Trophoblast cell (in vitro differentiated cells and primary cell): ENCODE data around the gene ADAMTSL4.

Experiments
- DNase-seq, 2 donors: peaks; one replicate each; pipeline ENCODE4 v3.0.0-alpha.2; 2016
- H2AFZ ChIP-seq: 2 replicates; pipeline ENCODE4 v1.6.1; 2013; ENCODE audit warnings: low read length, moderate library complexity, mild to moderate bottlenecking; ENCODE audit not compliant: insufficient read depth, poor library complexity
- H2AK5ac ChIP-seq: 2 replicates; pipeline ENCODE4 v1.6.1; 2013; ENCODE audit warnings: mild to moderate bottlenecking, low read length
- H2BK120ac ChIP-seq: 2 replicates; pipeline ENCODE4 v1.6.1; 2013; ENCODE audit warnings: low read length, mild to moderate bottlenecking, moderate library complexity; ENCODE audit not compliant: insufficient read depth, poor library complexity
- H2BK12ac ChIP-seq: 2 replicates; pipeline ENCODE4 v1.6.1; 2013; ENCODE audit warnings: mild to moderate bottlenecking, low read length, moderate library complexity
- H2BK5ac ChIP-seq: 2 replicates; pipeline ENCODE4 v1.6.1; 2013; ENCODE audit warnings: low read length, low read depth, moderate library complexity, mild to moderate bottlenecking; ENCODE audit not compliant: poor library complexity
- H3K14ac ChIP-seq: 2 replicates; pipeline ENCODE4 v1.6.1; 2013; ENCODE audit warnings: mild to moderate bottlenecking, low read length
- H3K18ac ChIP-seq: 2 replicates; pipeline ENCODE4 v1.6.1; 2013; ENCODE audit warnings: mild to moderate bottlenecking, low read length
- H3K23ac ChIP-seq: 2 replicates; pipeline ENCODE4 v1.6.1; 2013; ENCODE audit warnings: low read length
- H3K27ac ChIP-seq: 2 replicates; pipeline ENCODE4 v1.5.1; 2013; ENCODE audit warnings: low read depth, mild to moderate bottlenecking, inconsistent platforms, low read length, moderate library complexity
- H3K27me3 ChIP-seq: 2 replicates; pipeline ENCODE4 v1.6.1; 2013; ENCODE audit warnings: inconsistent platforms, mild to moderate bottlenecking, low read length, moderate library complexity; ENCODE audit not compliant: insufficient read depth
- H3K36me3 ChIP-seq, 2 experiments: 1 replicate in 1 of 2; 2 replicates in 1 of 2; pipeline ENCODE4 v1.6.1; 2013; ENCODE audit warnings: low read length in 2 of 2, mild to moderate bottlenecking in 2 of 2, moderate library complexity in 1 of 2; ENCODE audit not compliant: insufficient read depth in 2 of 2, control insufficient read depth in 1 of 2
- H3K4ac ChIP-seq: 2 replicates; pipeline ENCODE4 v1.6.1; 2013; ENCODE audit warnings: low read depth, mild to moderate bottlenecking, low read length, moderate library complexity
- H3K4me1 ChIP-seq, 2 experiments: 1 replicate in 1 of 2; 2 replicates in 1 of 2; pipeline ENCODE4 v1.6.1; 2013; ENCODE audit warnings: low read length in 2 of 2, mild to moderate bottlenecking in 2 of 2, moderate library complexity in 1 of 2; ENCODE audit not compliant: insufficient read depth in 2 of 2, control insufficient read depth in 1 of 2
- H3K4me2 ChIP-seq: 2 replicates; pipeline ENCODE4 v1.6.1; 2013; ENCODE audit warnings: inconsistent platforms, mild to moderate bottlenecking, low read length, moderate library complexity
- H3K4me3 ChIP-seq: 2 replicates; pipeline ENCODE4 v1.5.1; 2013; ENCODE audit warnings: mild to moderate bottlenecking, low read depth, low read length, inconsistent platforms
- H3K79me1 ChIP-seq: one replicate; pipeline ENCODE4 v1.6.1; 2013; ENCODE audit warnings: low read length
- H3K79me2 ChIP-seq: 2 replicates; pipeline ENCODE4 v1.6.1; 2013; ENCODE audit warnings: low read length, mild to moderate bottlenecking; ENCODE audit not compliant: control insufficient read depth, insufficient read depth, poor library complexity
- H3K9ac ChIP-seq: 2 replicates; pipeline ENCODE4 v1.6.1; 2013; ENCODE audit warnings: mild to moderate bottlenecking, low read length
- H3K9me3 ChIP-seq: 2 replicates; pipeline ENCODE4 v1.6.1; 2013; ENCODE audit warnings: low read depth, mild to moderate bottlenecking, control low read depth, inconsistent platforms, low read length; ENCODE audit not compliant: insufficient read depth
- H4K12ac ChIP-seq: 2 replicates; pipeline ENCODE4 v1.6.1; 2013; ENCODE audit warnings: low read depth, mild to moderate bottlenecking, low read length, moderate library complexity
- H4K8ac ChIP-seq: 2 replicates; pipeline ENCODE4 v1.6.1; 2013; ENCODE audit warnings: low read depth, mild to moderate bottlenecking, low read length, moderate library complexity
- H4K91ac ChIP-seq: one replicate; pipeline ENCODE4 v1.6.1; 2013; ENCODE audit warnings: low read depth, mild to moderate bottlenecking, low read length, moderate library complexity
- WGBS: extraction: QIAGEN DNeasy Blood & Tissue Kit; methylation state at CpG from one replicate; pipeline ENCODE4 v1.1.7; 2013; ENCODE audit warnings: missing lambda C conversion rate; ENCODE audit not compliant: insufficient read length, insufficient coverage; ENCODE audit errors: extremely low coverage; 5-methylcytosine and 5-hydroxymethylcytosine counted together

ADAMTSL4 gene

DNA sequence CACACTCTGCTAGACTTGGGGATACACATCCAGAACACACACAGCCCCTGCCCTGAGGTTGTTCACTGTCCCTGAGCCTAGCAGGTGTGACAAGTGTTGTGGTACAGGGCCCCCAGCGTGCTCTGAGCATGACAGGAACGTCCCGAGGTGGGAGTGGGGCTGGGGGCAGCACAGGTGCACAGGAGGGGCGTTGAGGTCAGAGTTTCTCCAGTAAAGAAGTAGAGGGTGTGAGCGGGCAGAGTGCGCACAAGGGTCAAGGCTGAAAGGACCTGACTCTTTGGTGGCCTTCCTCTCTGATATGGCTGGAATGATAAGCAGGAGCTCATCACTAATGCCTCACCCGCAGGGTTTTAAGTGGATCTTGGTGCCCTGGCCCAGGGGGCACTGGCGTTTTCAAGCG, 34.9 kb upstream of the ADAMTSL4 start:
- peaks cover 4 to 7% of the 10 kb centered on the region in 2 experiments for H3K36me3 ChIP-seq
- no peak overlapping the region for H2BK12ac ChIP-seq
- H3K27me3 ChIP-seq: no peaks in the 10 kb centered on the region
- H2BK5ac ChIP-seq: no peak overlapping the region
- no peak for DNase-seq
- no peak overlapping the region for H4K8ac ChIP-seq
- peaks cover 6% of the 10 kb centered on the region for H3K79me2 ChIP-seq
- H3K4me3 ChIP-seq: no peak overlapping the region
- H3K4me1 ChIP-seq: peaks cover 3 to 6% of the 10 kb centered on the region in 2 experiments
- H3K27ac ChIP-seq: no peak overlapping the region
- no peak overlapping the region for H2AFZ ChIP-seq
- no peak overlapping the region for H3K14ac ChIP-seq
- H3K23ac ChIP-seq: no peak overlapping the region
- no peak overlapping the region for H3K9ac ChIP-seq
- no peak overlapping the region for H3K4me2 ChIP-seq
- no peak overlapping the region for H2BK120ac ChIP-seq
- H3K18ac ChIP-seq: no peak overlapping the region
- H4K91ac ChIP-seq: no peak overlapping the region
- no CpG with 5 or more reads among the region's 9 CpGs for WGBS
- H3K9me3 ChIP-seq: no peaks in the 10 kb centered on the region
- H4K12ac ChIP-seq: no peak overlapping the region
- H2AK5ac ChIP-seq: no peak overlapping the region
- H3K4ac ChIP-seq: no peak overlapping the region
- peaks cover 6% of the 10 kb centered on the region for H3K79me1 ChIP-seq

- Histone ChIP-seq H2AK5ac (no peak overlapping the region), H2BK5ac (peak overlapping the region; percentile 77), H3K4me1 (peaks cover 3 to 6% of the 10 kb centered on the region in 2 experiments), H3K27ac (peak overlapping the region; percentile 6), H3K4me2 (peak overlapping the region; percentile 74), H2BK120ac (peak overlapping the region; percentile 50), H3K4me3 (peak overlapping the region; percentile 68), H3K27me3 (no peaks in the 10 kb centered on the region), H3K79me1 (peaks cover 6% of the 10 kb centered on the region), H3K36me3 (peaks cover 4 to 7% of the 10 kb centered on the region in 2 experiments), H3K4ac (peak overlapping the region; percentile 60), H3K23ac (no peak overlapping the region), H3K9me3 (no peaks in the 10 kb centered on the region), H2AFZ (peak overlapping the region; percentile 38), H3K79me2 (peaks cover 6% of the 10 kb centered on the region), H3K18ac (peak overlapping the region; percentile 63), H4K12ac (peak overlapping the region; percentile 83), H4K8ac (peak overlapping the region; percentile 40), H4K91ac (peak overlapping the region; percentile 67), H3K14ac (peak overlapping the region; percentile 30), H2BK12ac (peak overlapping the region; percentile 34), H3K9ac (peak overlapping the region; percentile 0)
- WGBS: no CpG with 5 or more reads among the region's 21 CpGs
- no peak for DNase-seq
These were observed 34.3 kb upstream of the ADAMTSL4 start for GRCh38 chr1:150514913-150515327.

- no peaks in the 10 kb centered on the region for H3K9me3 ChIP-seq
- H3K14ac ChIP-seq: peak within 1 kb of the TSS; percentile 90
- H3K4me2 ChIP-seq: peak within 1 kb of the TSS; percentile 84
- H3K4me3 ChIP-seq: peak within 1 kb of the TSS; percentile 78
- H3K4ac ChIP-seq: peak within 1 kb of the TSS; percentile 60
- H3K4me1 ChIP-seq: peaks cover 3 to 6% of the 10 kb centered on the region in 2 experiments
- no peak within 1 kb of the TSS for H3K23ac ChIP-seq
- peak within 1 kb of the TSS; percentile 50 for H2BK120ac ChIP-seq
- peak within 1 kb of the TSS; percentile 92 for H4K8ac ChIP-seq
- H2BK5ac ChIP-seq: peak within 1 kb of the TSS; percentile 77
- peak within 1 kb of the TSS; percentile 88 for H4K12ac ChIP-seq
- H3K27ac ChIP-seq: peak within 1 kb of the TSS; percentile 6
- peak within 1 kb of the TSS; percentile 94 for H2AFZ ChIP-seq
- H3K79me1 ChIP-seq: peaks cover 6% of the 10 kb centered on the region
- DNase-seq: peak; percentile 97 to 98
- no peak within 1 kb of the TSS for H2AK5ac ChIP-seq
- peak within 1 kb of the TSS; percentile 34 for H2BK12ac ChIP-seq
- H3K36me3 ChIP-seq: peaks cover 4 to 7% of the 10 kb centered on the region in 2 experiments
- peaks cover 6% of the 10 kb centered on the region for H3K79me2 ChIP-seq
- peak within 1 kb of the TSS; percentile 44 for H3K9ac ChIP-seq
- peak within 1 kb of the TSS; percentile 78 for H4K91ac ChIP-seq
- H3K18ac ChIP-seq: peak within 1 kb of the TSS; percentile 71
- H3K27me3 ChIP-seq: no peaks in the 10 kb centered on the region
- no CpG with 5 or more reads among the region's 54 CpGs for WGBS
These were observed 33.7 kb upstream of the ADAMTSL4 start, which contains the start of gene FALEC for GRCh38 chr1:150515328-150516049. Gene FALEC, plus strand, starts transcription at chr1:150515752.

- Histone ChIP-seq H3K36me3 (peaks cover under 1 to 7% of the 10 kb centered on the region in 2 experiments), H2AK5ac (no peak overlapping the region), H2BK12ac (no peak overlapping the region), H3K4me1 (peaks cover 3 to 6% of the 10 kb centered on the region in 2 experiments), H3K4ac (no peak overlapping the region), H3K4me2 (peak overlapping the region; percentile 65), H2AFZ (peak overlapping the region; percentile 17), H3K23ac (no peak overlapping the region), H3K9ac (no peak overlapping the region), H2BK120ac (no peak overlapping the region), H3K79me2 (peaks cover 6% of the 10 kb centered on the region), H3K4me3 (peak overlapping the region; percentile 12), H3K27ac (no peak overlapping the region), H3K18ac (no peak overlapping the region), H3K14ac (no peak overlapping the region), H3K27me3 (no peaks in the 10 kb centered on the region), H3K79me1 (peaks cover 6% of the 10 kb centered on the region), H2BK5ac (no peak overlapping the region), H4K12ac (peak overlapping the region; percentile 44), H3K9me3 (no peaks in the 10 kb centered on the region), H4K91ac (peak overlapping the region; percentile 78), H4K8ac (peak overlapping the region; percentile 46)
- no CpG with 5 or more reads among the region's 19 CpGs for WGBS
- DNase-seq: no peak
These were observed 33.1 kb upstream of the ADAMTSL4 start for GRCh38 chr1:150516050-150516591.
